HEK293 (cell line): ENCODE results near the gene FA2H.

Experiments used
- CTCF ChIA-PET: fragments of 350-600 bp; formaldehyde crosslinking; extraction: SDS; loops from one replicate; lab custom pipeline; 2021; ENCODE audit warnings: antibody characterized with exemption; lab: Yijun Ruan, JAX
- POLR2A ChIA-PET: fragments of 300-600 bp; formaldehyde crosslinking; extraction: SDS; loops from one replicate; lab custom pipeline; 2020; ENCODE audit warnings: antibody characterized with exemption, inconsistent platforms; lab: Yijun Ruan, JAX
- H3K27ac ChIP-seq: fragments of 200-500 bp; sonication (Bioruptor generic); 2 replicates; pipeline ENCODE4 v1.5.1; 2014; ENCODE audit warnings: low read depth, low read length, control low read depth, inconsistent platforms; ENCODE audit errors: extremely low read depth
- H3K36me3 ChIP-seq, 2 experiments: fragments of 200-500 bp in 1 of 2; sonication (Bioruptor generic) in 1 of 2; 1 replicate in 1 of 2; 2 replicates in 1 of 2; pipeline ENCODE4 v1.5.1; 2014 to 2017; ENCODE audit warnings: inconsistent platforms in 2 of 2, low read length in 2 of 2; ENCODE audit not compliant: control insufficient read depth in 2 of 2, insufficient read depth in 1 of 2
- H3K4me1 ChIP-seq: fragments of 200-500 bp; sonication (Bioruptor generic); 2 replicates; pipeline ENCODE4 v1.5.1; 2014; ENCODE audit warnings: mild to moderate bottlenecking, low read length, inconsistent platforms; ENCODE audit not compliant: control insufficient read depth, insufficient read depth
- H3K4me3 ChIP-seq: 2 replicates; pipeline ENCODE4 v1.5.1; 2011; ENCODE audit warnings: low read depth, mild to moderate bottlenecking, control low read depth, low read length, moderate library complexity
- H3K9me3 ChIP-seq: fragments of 200-500 bp; sonication (Bioruptor generic); 2 replicates; pipeline ENCODE4 v1.5.1; 2014; ENCODE audit warnings: low read depth, low read length, inconsistent platforms; ENCODE audit not compliant: control insufficient read depth, insufficient read depth
- HOXA7 ChIP-seq: sonication (generic); formaldehyde crosslinking; IDR thresholded peaks from 2 replicates; pipeline ENCODE4 v1.8.1; 2022; ENCODE audit warnings: missing genetic modification reagents, borderline replicate concordance
- IKZF3 ChIP-seq: fragments of 450-650 bp; IDR thresholded peaks from 2 replicates; pipeline ENCODE4 v1.5.0; 2018; ENCODE audit warnings: missing biosample characterization, mild to moderate bottlenecking, missing genetic modification characterization, moderate library complexity
- MYNN ChIP-seq: fragments of 450-650 bp; formaldehyde crosslinking; IDR thresholded peaks from 2 replicates; pipeline ENCODE4 v1.5.1; 2016; ENCODE audit warnings: missing biosample characterization, missing genetic modification characterization, borderline replicate concordance
- MZF1 ChIP-seq: fragments of 450-650 bp; formaldehyde crosslinking; IDR thresholded peaks from 2 replicates; pipeline ENCODE4 v1.5.1; 2017; ENCODE audit warnings: missing biosample characterization, missing genetic modification characterization, borderline replicate concordance
- YY1 ChIP-seq: fragments of 450-650 bp; formaldehyde crosslinking; IDR thresholded peaks from 2 replicates; pipeline ENCODE4 v1.5.1; 2018; ENCODE audit warnings: missing biosample characterization, missing genetic modification characterization
- ZBTB8A ChIP-seq: fragments of 450-650 bp; formaldehyde crosslinking; IDR thresholded peaks from 2 replicates; pipeline ENCODE4 v1.5.1; 2016; ENCODE audit warnings: missing biosample characterization, missing genetic modification characterization
- ZNF48 ChIP-seq: fragments of 450-650 bp; formaldehyde crosslinking; IDR thresholded peaks from 2 replicates; pipeline ENCODE4 v1.5.1; 2016; ENCODE audit warnings: missing biosample characterization, missing genetic modification characterization
- ZNF530 ChIP-seq: fragments of 450-650 bp; formaldehyde crosslinking; IDR thresholded peaks from 2 replicates; pipeline ENCODE4 v1.5.1; 2016; ENCODE audit warnings: low read depth, missing biosample characterization, missing genetic modification characterization
- ZNF600 ChIP-seq: fragments of 450-650 bp; formaldehyde crosslinking; IDR thresholded peaks from 2 replicates; pipeline ENCODE4 v1.5.1; 2016; ENCODE audit warnings: missing biosample characterization, missing genetic modification characterization
- ZSCAN16 ChIP-seq: fragments of 450-650 bp; formaldehyde crosslinking; IDR thresholded peaks from 2 replicates; pipeline ENCODE4 v1.5.1; 2016; ENCODE audit warnings: missing biosample characterization, missing genetic modification characterization
- TF ChIP-seq, protein P1 (sequence below): fragments of 450-650 bp; formaldehyde crosslinking; IDR thresholded peaks from 2 replicates; pipeline ENCODE4 v1.5.1; 2016; ENCODE audit warnings: missing biosample characterization, missing genetic modification characterization
- TF ChIP-seq, protein P2 (sequence below): fragments of 450-650 bp; formaldehyde crosslinking; conservative IDR thresholded peaks from 2 replicates; pipeline ENCODE4 v1.5.1; 2016; ENCODE audit warnings: low read depth, missing biosample characterization, missing genetic modification characterization

Gene FA2H

DNA sequence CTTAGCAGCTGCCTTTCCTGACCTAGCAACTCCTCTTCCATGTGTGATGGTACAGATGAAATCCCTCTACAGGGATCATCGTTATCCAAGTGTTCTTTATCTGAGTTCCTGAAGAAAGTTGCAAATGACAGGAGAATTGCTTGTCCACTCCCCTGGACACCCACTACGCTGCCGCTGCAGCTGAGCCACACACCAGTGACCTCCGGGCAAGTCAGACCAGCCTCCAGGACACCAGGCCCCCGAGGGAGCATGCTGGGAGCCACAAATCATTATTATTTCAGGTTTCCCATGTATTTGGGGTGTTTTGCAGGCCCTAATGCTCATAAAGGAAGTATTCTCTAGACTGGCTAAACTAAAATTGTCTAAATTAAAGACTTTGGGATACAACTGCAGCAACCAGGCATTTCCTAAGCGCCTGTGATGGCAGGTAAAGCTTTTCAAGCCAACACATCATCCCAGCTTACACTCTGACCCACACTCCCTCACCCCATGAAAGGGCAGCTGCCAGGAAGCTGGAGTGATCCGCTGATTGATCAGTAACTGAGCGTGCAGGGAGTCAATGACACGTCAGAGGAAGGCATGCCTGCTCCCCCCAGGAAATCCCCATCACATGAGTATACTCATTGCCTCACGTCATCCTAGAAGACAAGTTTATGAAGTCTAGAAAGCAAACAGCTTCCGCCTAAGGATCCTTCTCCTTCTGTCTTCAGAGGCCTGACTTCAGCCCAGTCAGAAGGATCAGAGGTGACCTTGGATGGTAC, 14.4 kb downstream of the FA2H start:
- POLR2A ChIA-PET, result no interaction called here
- H3K4me1 ChIP-seq, result no peaks in the 10 kb centered on the region
- CTCF ChIA-PET, result no interaction called here
- no peak for TF ChIP-seq YY1 (tag by site-specific recombination)
- TF ChIP-seq ZNF530 (tag by site-specific recombination), result no peak
- no peak for TF ChIP-seq MYNN (tag by site-specific recombination)
- no peak for TF ChIP-seq IKZF3 (tag by site-specific recombination)
- TF ChIP-seq MZF1 (tag by site-specific recombination), result peak; percentile 64; the same call in 1 of the 2 replicates
- no peak for TF ChIP-seq ZBTB8A
- H3K4me3 ChIP-seq, result no peak overlapping the region
- H3K9me3 ChIP-seq, result no peaks in the 10 kb centered on the region
- H3K27ac ChIP-seq, result no peak overlapping the region
- H3K36me3 ChIP-seq, result no peaks in the 10 kb centered on the region

DNA sequence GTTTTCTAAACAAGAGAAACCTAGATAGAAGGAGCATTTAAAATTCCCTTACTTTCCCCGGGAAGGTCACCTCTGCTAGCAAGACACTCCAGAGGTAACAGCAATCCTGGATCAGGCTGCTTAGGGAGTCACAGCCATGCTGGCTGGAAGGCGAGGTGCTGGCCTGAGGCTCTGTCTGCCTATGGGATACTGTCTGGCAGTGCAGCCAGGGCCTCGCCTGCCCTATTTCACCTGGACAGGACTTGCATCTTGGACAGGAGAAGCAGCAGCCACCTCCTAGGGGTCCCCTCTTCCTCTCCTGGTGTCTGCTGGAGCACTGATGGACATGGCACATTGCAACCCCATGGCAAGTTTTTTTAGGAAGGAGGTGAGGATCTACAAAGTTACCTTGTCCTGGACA, 15.1 kb downstream of the FA2H start:
- ChIA-PET POLR2A (no interaction called here), CTCF (no interaction called here)
- TF ChIP-seq ZNF600 (tag by site-specific recombination) (no peak), ZSCAN16 (tag by site-specific recombination) (no peak), ZNF48 (tag by site-specific recombination) (no peak)

DNA sequence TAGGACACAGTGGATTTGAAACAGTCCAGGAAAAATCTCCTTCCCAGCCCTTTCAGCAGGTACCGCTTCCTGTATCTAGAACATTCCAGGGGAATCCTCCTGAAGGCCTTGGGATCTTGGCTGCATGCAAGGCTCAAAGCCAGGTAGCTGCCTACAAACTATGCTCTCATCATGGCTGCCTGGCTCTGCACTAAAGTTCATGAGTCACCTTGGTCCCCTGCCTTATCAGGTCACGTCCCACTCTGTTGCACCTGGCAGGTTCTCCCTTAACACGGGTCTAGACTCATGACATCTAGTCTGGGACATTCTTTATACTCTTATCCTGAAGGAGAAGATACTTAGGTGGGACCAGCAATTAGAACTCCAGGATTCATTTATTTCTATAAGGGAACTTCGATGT, 15.8 kb downstream of the FA2H start:
- POLR2A ChIA-PET, result no interaction called here

More for the DNA sequence above, 15.1 kb downstream of the FA2H start:
- Histone ChIP-seq H3K4me1 (no peaks in the 10 kb centered on the region), H3K4me3 (no peak overlapping the region), H3K27ac (no peak overlapping the region), H3K36me3 (no peaks in the 10 kb centered on the region), H3K9me3 (no peaks in the 10 kb centered on the region)

More for the DNA sequence above, 15.8 kb downstream of the FA2H start:
- Histone ChIP-seq H3K9me3 (no peaks in the 10 kb centered on the region), H3K4me1 (no peaks in the 10 kb centered on the region), H3K4me3 (no peak overlapping the region), H3K27ac (no peak overlapping the region), H3K36me3 (no peaks in the 10 kb centered on the region)
- CTCF ChIA-PET, result interaction anchor here (1.1 kb wide), 2 partner anchors 34 to 440 kb away, joined by 3 to 4 read pairs; no protein-coding TSS in a partner anchor
- no peak for TF ChIP-seq HOXA7 (CRISPR knock-in tag)
- TF ChIP-seq, protein P1, sequence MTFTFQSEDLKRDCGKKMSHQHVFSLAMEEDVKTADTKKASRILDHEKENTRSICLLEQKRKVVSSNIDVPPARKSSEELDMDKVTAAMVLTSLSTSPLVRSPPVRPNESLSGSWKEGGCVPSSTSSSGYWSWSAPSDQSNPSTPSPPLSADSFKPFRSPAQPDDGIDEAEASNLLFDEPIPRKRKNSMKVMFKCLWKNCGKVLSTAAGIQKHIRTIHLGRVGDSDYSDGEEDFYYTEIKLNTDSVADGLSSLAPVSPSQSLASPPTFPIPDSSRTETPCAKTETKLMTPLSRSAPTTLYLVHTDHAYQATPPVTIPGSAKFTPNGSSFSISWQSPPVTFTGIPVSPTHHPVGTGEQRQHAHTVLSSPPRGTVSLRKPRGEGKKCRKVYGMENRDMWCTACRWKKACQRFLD, result no peak
- TF ChIP-seq, protein P2, sequence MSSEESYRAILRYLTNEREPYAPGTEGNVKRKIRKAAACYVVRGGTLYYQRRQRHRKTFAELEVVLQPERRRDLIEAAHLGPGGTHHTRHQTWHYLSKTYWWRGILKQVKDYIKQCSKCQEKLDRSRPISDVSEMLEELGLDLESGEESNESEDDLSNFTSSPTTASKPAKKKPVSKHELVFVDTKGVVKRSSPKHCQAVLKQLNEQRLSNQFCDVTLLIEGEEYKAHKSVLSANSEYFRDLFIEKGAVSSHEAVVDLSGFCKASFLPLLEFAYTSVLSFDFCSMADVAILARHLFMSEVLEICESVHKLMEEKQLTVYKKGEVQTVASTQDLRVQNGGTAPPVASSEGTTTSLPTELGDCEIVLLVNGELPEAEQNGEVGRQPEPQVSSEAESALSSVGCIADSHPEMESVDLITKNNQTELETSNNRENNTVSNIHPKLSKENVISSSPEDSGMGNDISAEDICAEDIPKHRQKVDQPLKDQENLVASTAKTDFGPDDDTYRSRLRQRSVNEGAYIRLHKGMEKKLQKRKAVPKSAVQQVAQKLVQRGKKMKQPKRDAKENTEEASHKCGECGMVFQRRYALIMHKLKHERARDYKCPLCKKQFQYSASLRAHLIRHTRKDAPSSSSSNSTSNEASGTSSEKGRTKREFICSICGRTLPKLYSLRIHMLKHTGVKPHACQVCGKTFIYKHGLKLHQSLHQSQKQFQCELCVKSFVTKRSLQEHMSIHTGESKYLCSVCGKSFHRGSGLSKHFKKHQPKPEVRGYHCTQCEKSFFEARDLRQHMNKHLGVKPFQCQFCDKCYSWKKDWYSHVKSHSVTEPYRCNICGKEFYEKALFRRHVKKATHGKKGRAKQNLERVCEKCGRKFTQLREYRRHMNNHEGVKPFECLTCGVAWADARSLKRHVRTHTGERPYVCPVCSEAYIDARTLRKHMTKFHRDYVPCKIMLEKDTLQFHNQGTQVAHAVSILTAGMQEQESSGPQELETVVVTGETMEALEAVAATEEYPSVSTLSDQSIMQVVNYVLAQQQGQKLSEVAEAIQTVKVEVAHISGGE (tag by site-specific recombination), result no peak
